Measurements from ENCODE around the gene NAPA. TPM values are rescaled to one million over a fixed set of nuclear protein-coding genes. Genes with fewer than 3 reads are reported as not detected.

NAPA gene
- total RNA-seq, 2 experiments from 2014 or later, result 72.5 to 75.1 TPM

DNA sequence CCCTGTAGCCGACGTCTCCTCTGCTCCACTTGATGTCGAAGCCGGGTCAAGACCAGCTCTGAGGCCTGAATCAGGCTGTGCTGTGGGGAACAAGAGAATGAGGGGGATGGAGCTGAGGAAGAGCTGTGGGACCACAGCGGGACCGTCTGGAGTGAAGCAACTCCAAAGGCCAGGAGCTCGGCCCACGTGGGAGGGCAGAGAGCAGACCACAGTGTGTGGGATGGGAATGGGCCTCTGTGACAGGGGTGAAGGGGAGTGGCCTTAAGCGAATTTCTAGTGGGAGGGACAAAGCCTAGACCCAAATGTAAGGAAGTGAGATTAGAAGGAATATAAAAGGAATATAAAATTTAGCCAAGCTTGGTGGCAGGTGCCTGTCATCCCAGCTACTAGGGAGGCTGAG lies 39.4 kb downstream of the NAPA start:
- H3K27ac Mint-ChIP-seq, result no peak overlapping the region
- H3K9me3 Mint-ChIP-seq, result no peaks in the 10 kb centered on the region
- CTCF ChIA-PET, result interaction anchor here (2.0 kb wide), 1 partner anchor 9 kb away, joined by 6 read pairs; the partner anchor contains the start of gene KPTN
- H3K4me1 Mint-ChIP-seq (ENCODE audit: low read depth), result peaks cover 9% of the 10 kb centered on the region
- intact Hi-C loops (cut with micrococcal nuclease), result no loop called here
- no peaks in the 10 kb centered on the region for H3K36me3 Mint-ChIP-seq (ENCODE audit: low read depth)
- H3K27me3 Mint-ChIP-seq (ENCODE audit: low read depth), result peaks cover 14% of the 10 kb centered on the region
- H3K4me3 Mint-ChIP-seq, result no peak overlapping the region
- DNase-seq, result no peak

DNA sequence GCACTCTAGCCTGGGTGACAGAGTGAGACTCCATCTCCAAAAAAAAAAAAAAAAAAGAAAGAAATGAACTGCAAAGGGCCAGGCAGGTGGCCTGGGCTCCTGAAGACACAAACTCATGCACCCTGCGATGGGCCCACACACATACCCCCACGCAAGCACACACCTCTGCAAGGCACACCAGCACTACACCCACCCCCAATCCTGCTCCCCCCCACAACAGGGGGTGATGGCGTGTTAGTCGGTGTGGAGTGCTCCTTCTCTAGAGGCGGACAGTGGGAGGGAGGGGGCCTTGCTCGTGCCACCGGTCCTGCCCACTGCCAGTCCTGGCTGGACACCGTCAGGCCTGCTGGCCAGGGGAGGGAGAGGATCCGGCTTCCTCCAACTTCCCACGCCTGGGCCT lies 41.5 kb downstream of the NAPA start:
- intact Hi-C loops (cut with micrococcal nuclease), result no loop called here
- Mint-ChIP-seq H3K27me3 (ENCODE audit: low read depth) (peaks cover 30% of the 10 kb centered on the region), H3K4me3 (no peak overlapping the region), H3K9me3 (no peaks in the 10 kb centered on the region), H3K36me3 (ENCODE audit: low read depth) (no peaks in the 10 kb centered on the region), H3K4me1 (ENCODE audit: low read depth) (peaks cover 9% of the 10 kb centered on the region), H3K27ac (no peak overlapping the region)
- CTCF ChIA-PET, result interaction anchor here (0.6 kb wide), 1 partner anchor 11 kb away, joined by 3 read pairs; the partner anchor contains the start of gene KPTN
- no peak for DNase-seq

DNA sequence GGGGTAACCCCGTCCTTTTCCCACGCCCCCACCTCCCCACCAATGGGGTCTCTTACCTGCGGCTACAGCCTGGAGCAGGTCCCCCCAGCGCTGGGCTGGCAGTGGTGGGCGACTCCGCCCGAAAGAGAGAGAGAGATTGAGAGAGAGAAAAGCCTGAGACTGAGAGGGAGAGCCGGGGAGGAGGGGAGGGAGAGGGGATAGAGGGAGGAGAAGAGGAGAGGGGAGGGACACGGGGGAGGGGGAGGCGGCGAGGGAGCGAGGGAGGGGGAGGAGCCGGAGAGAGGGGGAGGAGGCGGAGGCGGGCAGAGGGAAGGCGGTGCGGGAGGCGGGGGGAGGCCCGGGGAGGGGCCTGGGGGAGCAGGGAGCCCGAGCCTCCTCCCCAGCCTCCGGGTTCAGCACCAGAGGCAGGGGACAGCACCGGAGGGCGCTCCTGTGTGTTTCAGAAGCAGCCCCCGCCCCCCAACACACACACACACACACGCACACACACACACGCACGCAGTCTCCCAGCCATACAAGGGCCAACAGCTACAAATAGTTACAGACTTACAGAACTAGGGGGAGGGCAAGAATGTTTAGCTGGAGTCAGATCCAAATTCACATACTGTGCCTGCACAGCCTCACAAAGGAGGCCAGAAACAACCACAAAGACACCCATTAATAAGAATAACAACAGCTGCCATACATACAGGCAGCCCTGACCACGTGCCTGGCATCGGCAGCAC lies 43.0 kb downstream of the NAPA start, which contains the start of gene SLC8A2:
TSS of gene SLC8A2 (minus strand) at position 161 of the 725 bp plus-strand sequence. CDS start 5,490 bp downstream, outside the sequence.
- CTCF ChIA-PET, result no interaction called here
- H3K36me3 Mint-ChIP-seq (ENCODE audit: low read depth), result no peaks in the 10 kb centered on the region
- no peak within 1 kb of the TSS for H3K27ac Mint-ChIP-seq
- H3K27me3 Mint-ChIP-seq (ENCODE audit: low read depth), result peaks cover 36% of the 10 kb centered on the region
- DNase-seq, result peak; percentile 72
- H3K4me3 Mint-ChIP-seq, result no peak within 1 kb of the TSS
- H3K9me3 Mint-ChIP-seq, result no peaks in the 10 kb centered on the region
- intact Hi-C loops (cut with micrococcal nuclease), result no loop called here
- H3K4me1 Mint-ChIP-seq (ENCODE audit: low read depth), result peaks cover 9% of the 10 kb centered on the region

DNA sequence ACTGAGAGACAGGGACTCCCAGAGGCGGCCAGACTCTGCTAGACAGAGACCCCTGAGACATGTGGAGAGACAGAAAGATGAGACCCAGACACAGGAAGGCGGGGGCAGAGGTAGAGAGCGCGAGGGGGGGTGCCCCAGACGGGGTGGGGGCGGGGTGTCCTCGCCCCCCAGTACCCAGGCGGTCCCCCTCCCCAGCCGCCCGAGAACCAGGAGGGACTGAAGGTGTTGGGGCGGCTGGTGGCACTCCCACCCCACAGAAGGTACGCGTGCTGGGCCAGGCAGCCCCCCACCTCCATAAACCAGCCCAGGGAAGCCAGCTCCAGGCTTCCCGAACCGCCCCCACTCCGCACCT lies 43.5 kb downstream of the NAPA start:
- H3K4me1 Mint-ChIP-seq (ENCODE audit: low read depth), result peaks cover 9% of the 10 kb centered on the region
- H3K4me3 Mint-ChIP-seq, result no peak overlapping the region
- peaks cover 36% of the 10 kb centered on the region for H3K27me3 Mint-ChIP-seq (ENCODE audit: low read depth)
- no peaks in the 10 kb centered on the region for H3K36me3 Mint-ChIP-seq (ENCODE audit: low read depth)
- intact Hi-C loops (cut with micrococcal nuclease), result no loop called here
- H3K9me3 Mint-ChIP-seq, result no peaks in the 10 kb centered on the region
- H3K27ac Mint-ChIP-seq, result no peak overlapping the region
- CTCF ChIA-PET, result no interaction called here
- DNase-seq, result no peak

DNA sequence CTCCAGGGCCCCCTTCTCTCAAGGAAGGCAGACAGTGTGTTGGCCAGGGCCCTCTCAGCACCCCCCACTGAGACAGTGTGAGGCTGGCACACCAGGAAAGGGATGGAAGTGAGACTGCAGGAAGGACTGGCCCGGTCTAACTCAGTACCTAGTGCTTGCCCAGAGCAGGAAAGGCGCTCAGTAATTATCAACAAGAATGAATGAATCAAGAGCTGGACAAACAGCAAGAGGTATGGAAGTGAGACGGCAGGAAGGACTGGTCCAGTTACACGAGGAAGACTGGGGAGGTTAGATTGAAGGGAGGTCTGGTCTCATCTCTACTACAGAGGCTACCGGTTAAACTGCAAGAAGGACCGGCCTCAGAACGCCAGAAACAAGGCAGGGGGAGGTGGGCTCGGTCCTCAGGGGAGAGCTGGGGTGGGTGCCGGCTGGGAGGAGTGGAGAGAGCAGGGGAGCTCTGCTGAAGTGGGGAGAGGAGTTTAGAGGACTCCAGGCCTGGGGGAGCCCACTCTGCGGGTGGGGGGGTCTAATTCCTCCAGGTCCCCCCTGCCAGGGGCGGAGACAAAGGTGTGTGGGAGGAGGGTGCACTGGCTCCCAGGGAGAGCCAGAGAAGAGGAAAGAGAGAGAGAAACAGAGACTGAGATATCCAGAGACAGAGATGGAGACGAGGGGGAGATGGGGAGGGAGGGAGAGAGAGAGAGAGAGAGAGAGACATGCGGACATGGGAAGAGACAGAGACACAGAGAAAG lies 44.2 kb downstream of the NAPA start:
- intact Hi-C loops (cut with micrococcal nuclease), result no loop called here
- H3K4me1 Mint-ChIP-seq (ENCODE audit: low read depth), result peaks cover 9% of the 10 kb centered on the region
- CTCF ChIA-PET, result no interaction called here

DNA sequence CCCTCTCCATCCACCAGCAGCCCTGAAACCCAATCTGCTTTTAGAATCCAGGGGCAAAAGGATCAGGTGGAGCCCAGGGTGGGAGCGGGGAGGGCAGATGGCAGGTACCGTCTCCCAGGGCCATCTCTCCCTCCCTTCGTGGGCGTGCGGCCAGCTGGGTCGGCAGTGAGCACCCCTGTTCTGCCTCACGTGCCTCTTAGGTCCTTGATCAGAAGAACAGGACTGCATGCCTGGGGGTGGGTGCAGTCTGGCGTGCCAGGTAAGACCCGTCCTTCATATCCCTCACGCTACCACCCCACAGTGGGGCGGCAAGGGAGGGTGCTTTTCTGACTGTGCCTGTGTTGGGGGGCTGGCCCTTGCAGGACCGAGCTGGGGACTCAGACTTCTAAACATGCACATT lies 45.1 kb downstream of the NAPA start:
- DNase-seq, result no peak
- Mint-ChIP-seq H3K9me3 (no peaks in the 10 kb centered on the region), H3K27ac (no peak overlapping the region), H3K4me3 (no peak overlapping the region), H3K4me1 (ENCODE audit: low read depth) (peaks cover 9% of the 10 kb centered on the region), H3K27me3 (ENCODE audit: low read depth) (peaks cover 39% of the 10 kb centered on the region), H3K36me3 (ENCODE audit: low read depth) (no peaks in the 10 kb centered on the region)
- intact Hi-C loops (cut with micrococcal nuclease), result no loop called here
- CTCF ChIA-PET, result no interaction called here

More for the DNA sequence above, 44.2 kb downstream of the NAPA start:
- peaks cover 39% of the 10 kb centered on the region for H3K27me3 Mint-ChIP-seq (ENCODE audit: low read depth)
- H3K36me3 Mint-ChIP-seq (ENCODE audit: low read depth), result no peaks in the 10 kb centered on the region
- H3K27ac Mint-ChIP-seq, result no peak overlapping the region
- no peaks in the 10 kb centered on the region for H3K9me3 Mint-ChIP-seq
- no peak for DNase-seq
- H3K4me3 Mint-ChIP-seq, result no peak overlapping the region

DNA sequence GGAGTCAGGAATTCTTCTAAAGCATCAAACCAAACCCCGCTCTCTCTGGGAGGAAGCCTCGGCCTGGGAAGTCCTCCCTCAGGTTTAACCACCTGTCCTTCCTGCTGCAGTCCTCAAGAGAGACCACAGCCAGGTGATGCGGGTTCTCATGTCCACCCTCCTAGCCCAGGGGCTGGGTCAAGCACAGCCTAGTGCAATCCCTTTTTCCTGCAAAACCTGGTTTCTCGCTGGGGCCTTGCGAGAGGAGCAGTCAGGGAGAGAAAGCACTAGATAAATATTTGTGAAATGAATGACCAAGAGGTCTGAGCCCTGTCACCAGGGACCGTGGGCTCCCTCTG lies 45.5 kb downstream of the NAPA start:
- Mint-ChIP-seq H3K36me3 (ENCODE audit: low read depth) (no peaks in the 10 kb centered on the region), H3K9me3 (no peaks in the 10 kb centered on the region), H3K27ac (no peak overlapping the region), H3K4me1 (ENCODE audit: low read depth) (peaks cover 9% of the 10 kb centered on the region), H3K4me3 (no peak overlapping the region), H3K27me3 (ENCODE audit: low read depth) (peaks cover 39% of the 10 kb centered on the region)
- DNase-seq, result no peak
- CTCF ChIA-PET, result no interaction called here
- intact Hi-C loops (cut with micrococcal nuclease), result no loop called here

DNA sequence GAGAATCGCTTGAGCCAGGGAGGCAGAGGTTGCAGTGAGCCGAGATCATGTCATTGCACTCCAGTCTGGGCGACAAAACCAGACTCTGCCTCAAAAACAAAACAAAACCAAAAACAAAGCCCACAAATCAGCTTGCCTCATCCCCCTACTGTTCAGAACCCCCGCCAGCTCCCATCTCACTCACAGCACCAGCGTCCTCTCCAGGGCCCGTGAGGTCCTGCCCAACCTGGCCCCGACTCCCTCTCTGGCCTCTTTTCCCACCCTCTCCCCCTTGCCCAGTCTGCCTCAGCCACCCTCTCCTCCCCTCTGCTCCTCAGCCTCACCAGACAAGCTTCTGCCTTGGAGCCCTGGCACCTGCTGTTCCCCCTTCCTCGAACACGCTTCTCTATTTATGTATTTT lies 46.9 kb downstream of the NAPA start:
- no peak for DNase-seq
- intact Hi-C loops (cut with micrococcal nuclease), result no loop called here
- Mint-ChIP-seq H3K4me1 (ENCODE audit: low read depth) (peaks cover 9% of the 10 kb centered on the region), H3K27me3 (ENCODE audit: low read depth) (peaks cover 38% of the 10 kb centered on the region), H3K36me3 (ENCODE audit: low read depth) (no peaks in the 10 kb centered on the region), H3K9me3 (no peaks in the 10 kb centered on the region), H3K4me3 (no peak overlapping the region), H3K27ac (no peak overlapping the region)
- CTCF ChIA-PET, result interaction anchor here (0.6 kb wide), 1 partner anchor 243 kb away, joined by 3 read pairs; no protein-coding TSS in a partner anchor

DNA sequence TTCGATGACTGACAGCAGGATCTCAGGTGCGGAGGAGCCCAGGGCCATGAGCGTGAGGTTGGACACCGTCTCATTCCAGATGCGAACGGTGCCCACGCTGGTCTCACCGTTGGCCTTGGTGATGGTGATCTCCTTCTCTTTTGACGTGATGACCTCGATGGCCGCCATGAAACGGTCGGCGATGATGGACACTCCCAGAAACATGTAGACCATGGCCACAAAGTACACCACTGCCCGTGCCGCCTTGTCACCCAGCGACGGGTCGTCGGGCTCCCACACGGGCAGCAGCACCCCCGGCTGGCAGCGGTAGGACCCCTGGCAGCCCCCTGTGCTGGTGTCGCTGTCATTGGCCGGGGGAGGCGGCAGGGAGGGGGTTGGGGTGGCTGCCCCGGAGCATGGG lies 48.9 kb downstream of the NAPA start:
- Mint-ChIP-seq H3K4me1 (ENCODE audit: low read depth) (peaks cover 3% of the 10 kb centered on the region), H3K36me3 (ENCODE audit: low read depth) (no peaks in the 10 kb centered on the region), H3K9me3 (no peaks in the 10 kb centered on the region), H3K4me3 (no peak overlapping the region), H3K27me3 (ENCODE audit: low read depth) (peaks cover 30% of the 10 kb centered on the region), H3K27ac (no peak overlapping the region)
- intact Hi-C loops (cut with micrococcal nuclease), result no loop called here
- no peak for DNase-seq
- CTCF ChIA-PET, result no interaction called here

DNA sequence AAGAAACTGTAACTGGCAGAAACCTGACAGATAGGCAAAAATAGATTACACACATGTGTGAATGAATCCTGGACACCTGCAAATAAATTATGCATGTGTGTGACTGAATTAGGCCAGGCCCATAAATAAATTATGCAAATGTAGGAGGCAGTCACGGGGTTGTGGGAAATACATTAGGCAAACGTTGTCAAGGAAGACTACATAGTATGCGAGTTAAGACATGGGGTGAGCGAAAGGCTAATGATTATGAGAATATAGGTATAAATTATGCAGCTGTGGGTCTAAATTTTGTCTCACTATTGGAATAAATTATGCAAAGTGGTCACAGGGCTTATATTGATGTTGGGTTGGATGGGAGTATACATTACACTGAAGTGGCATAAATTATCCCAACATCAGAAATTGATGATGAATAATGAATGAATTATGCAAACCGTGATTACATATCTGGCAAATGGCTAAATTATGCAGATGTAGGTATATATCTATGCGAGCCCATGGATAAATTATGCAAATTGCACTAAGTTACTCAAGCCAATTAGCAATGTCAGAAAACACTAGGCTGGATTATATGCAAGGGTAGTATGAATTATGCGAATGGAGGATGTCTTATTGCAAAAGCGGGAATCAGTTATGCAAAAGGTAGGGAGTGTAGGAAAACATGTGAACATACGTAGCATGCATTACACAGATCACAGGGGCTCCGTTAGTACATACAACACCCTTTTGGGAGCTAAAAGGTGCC lies 50.0 kb downstream of the NAPA start:
- no peaks in the 10 kb centered on the region for H3K36me3 Mint-ChIP-seq (ENCODE audit: low read depth)
- intact Hi-C loops (cut with micrococcal nuclease), result no loop called here
- no peaks in the 10 kb centered on the region for H3K4me1 Mint-ChIP-seq (ENCODE audit: low read depth)
- no peaks in the 10 kb centered on the region for H3K9me3 Mint-ChIP-seq
- H3K27ac Mint-ChIP-seq, result no peak overlapping the region
- H3K27me3 Mint-ChIP-seq (ENCODE audit: low read depth), result peaks cover 26% of the 10 kb centered on the region
- CTCF ChIA-PET, result no interaction called here
- no peak for DNase-seq
- no peak overlapping the region for H3K4me3 Mint-ChIP-seq

DNA sequence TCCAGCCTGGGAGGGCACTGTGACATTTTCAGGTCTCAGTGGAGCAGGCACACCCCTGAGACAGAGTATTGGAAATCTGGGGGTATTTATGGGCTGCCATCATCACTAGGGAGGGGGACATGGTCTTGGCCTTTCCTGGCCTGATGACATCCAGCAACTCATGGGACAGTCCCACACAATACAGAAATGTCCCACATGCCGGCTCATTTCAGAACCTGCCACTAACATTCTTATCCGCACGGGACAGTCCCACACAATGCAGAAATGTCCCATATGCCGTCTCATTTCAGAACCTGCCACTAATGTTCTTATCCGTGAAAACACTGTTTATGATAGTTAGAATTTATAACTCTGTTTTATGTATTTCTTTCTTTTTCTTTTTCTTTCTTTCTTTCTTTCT lies 53.0 kb downstream of the NAPA start:
- H3K27ac Mint-ChIP-seq, result no peak overlapping the region
- no peak for DNase-seq
- intact Hi-C loops (cut with micrococcal nuclease), result no loop called here
- peaks cover 11% of the 10 kb centered on the region for H3K27me3 Mint-ChIP-seq (ENCODE audit: low read depth)
- H3K9me3 Mint-ChIP-seq, result no peaks in the 10 kb centered on the region
- no peak overlapping the region for H3K4me3 Mint-ChIP-seq
- CTCF ChIA-PET, result no interaction called here
- H3K4me1 Mint-ChIP-seq (ENCODE audit: low read depth), result peaks cover 2% of the 10 kb centered on the region
- no peaks in the 10 kb centered on the region for H3K36me3 Mint-ChIP-seq (ENCODE audit: low read depth)

DNA sequence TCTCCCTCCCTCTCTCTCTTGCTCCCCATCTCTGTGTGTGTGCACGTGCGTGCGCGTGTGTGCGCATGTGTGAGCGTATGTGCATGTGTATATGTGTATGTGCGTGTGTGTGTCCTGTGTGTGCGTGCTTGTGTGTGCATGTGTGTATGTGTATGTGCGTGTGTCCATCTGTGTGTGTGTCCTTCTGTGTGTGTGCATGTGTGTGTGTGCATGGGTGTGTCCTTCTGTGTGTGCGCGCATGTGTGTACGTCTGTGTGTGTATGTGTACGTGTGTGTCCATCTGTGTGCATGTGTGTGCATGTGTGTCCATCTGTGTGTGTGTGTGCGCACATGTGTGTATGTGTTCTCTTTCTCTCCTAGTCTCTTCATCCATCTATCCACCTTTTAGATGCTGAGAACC lies 55.4 kb downstream of the NAPA start:
- Mint-ChIP-seq H3K27ac (no peak overlapping the region), H3K36me3 (ENCODE audit: low read depth) (no peaks in the 10 kb centered on the region), H3K4me1 (ENCODE audit: low read depth) (peaks cover 2% of the 10 kb centered on the region), H3K9me3 (peaks cover 7% of the 10 kb centered on the region), H3K27me3 (ENCODE audit: low read depth) (peaks cover 24% of the 10 kb centered on the region), H3K4me3 (no peak overlapping the region)
- DNase-seq, result no peak
- intact Hi-C loops (cut with micrococcal nuclease), result no loop called here
- CTCF ChIA-PET, result no interaction called here

Measured in activated naive CD4-positive, alpha-beta T cell treated with anti-CD3 and anti-CD28 coated beads for 36 hours (primary cell).